Midbrain (tissue), 1 donor: ENCODE data around the gene ZC3H10.
"Not testable (repeated sequence)": the region's sequence is repeated elsewhere in the genome, so short reads cannot be mapped to it uniquely, and the experiment has no call there.

ENCODE experiments used
- DNase-seq: peaks from one replicate; lab custom pipeline; 2025; lab: John Stamatoyannopoulos, UW

ZC3H10 gene

DNA sequence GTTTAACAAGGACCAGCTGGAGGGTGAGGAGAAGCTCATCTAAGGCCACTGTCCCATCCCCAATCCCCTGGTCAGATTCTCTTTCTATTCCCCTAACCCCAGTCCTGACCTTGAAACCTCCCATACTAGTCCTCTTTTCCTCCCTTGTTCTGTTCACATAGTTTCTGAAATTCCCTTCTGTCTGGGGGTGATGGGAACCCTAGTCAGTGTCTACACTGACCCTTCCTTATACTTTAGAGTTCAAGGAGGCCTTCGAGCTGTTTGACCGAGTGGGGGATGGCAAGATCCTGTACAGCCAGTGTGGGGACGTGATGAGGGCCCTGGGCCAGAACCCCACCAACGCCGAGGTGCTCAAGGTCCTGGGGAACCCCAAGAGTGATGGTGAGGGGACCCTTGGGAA, 36.8 kb downstream of the ZC3H10 start:
- DNase-seq, result no peak

DNA sequence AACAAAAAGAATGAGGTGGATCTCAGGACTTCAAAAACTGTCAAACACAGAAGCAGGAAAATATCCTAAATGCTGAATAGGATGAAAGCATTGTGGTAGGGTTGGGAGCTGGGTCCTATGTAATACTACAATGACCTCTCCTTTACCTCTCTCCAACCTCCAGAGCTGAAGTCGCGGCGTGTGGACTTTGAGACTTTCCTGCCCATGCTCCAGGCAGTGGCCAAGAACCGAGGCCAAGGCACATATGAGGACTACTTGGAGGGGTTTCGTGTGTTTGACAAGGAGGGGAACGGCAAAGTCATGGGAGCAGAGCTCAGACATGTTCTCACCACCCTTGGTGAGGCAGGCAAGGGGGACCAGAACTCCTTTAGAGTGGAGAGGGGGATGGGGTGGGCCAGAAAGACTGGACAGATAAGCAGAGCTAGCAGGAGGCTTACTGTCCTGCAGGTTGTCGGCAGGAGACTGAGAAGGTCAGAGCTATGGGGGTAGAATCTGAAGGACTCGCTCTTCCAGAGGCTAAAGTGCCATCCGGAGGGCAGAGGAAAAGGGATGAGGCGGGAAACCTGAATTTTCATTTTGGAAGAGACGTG, 37.3 kb downstream of the ZC3H10 start:
- DNase-seq, result no peak

DNA sequence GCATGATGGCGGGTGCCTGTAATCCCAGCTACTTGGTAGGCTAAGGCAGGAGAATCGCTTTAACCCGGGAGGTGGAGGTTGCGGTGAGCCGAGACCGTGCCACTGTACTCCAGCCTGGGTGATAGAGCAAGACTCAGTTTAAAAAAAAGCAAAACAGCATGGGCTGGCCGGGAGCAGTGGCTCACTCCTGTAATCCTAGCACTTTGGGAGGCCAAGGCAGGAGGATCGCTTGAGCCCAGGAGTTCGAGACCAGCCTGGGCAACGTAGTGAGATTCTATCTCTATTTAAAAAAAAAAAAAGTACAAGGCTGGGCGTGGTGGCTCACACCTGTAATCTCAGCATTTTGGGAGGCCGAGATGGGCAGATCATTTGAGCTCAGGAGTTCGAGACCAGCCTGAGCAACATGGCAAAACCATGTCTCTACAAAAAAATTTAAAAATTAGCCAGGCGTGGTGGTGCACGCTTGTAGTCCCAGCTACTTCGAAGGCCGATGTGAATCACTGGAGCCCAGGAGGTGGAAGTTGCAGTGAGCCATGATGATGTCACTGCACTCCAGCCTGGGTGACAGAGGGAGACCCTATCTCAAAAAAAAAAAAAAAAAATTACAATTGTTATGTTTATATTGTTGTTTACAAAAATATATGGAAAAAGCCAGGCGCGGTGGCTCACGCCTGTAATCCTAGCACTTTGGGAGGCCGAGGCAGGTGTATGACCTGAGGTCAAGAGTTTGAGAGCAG, 38.6 kb downstream of the ZC3H10 start:
- DNase-seq, result not testable (repeated sequence)

DNA sequence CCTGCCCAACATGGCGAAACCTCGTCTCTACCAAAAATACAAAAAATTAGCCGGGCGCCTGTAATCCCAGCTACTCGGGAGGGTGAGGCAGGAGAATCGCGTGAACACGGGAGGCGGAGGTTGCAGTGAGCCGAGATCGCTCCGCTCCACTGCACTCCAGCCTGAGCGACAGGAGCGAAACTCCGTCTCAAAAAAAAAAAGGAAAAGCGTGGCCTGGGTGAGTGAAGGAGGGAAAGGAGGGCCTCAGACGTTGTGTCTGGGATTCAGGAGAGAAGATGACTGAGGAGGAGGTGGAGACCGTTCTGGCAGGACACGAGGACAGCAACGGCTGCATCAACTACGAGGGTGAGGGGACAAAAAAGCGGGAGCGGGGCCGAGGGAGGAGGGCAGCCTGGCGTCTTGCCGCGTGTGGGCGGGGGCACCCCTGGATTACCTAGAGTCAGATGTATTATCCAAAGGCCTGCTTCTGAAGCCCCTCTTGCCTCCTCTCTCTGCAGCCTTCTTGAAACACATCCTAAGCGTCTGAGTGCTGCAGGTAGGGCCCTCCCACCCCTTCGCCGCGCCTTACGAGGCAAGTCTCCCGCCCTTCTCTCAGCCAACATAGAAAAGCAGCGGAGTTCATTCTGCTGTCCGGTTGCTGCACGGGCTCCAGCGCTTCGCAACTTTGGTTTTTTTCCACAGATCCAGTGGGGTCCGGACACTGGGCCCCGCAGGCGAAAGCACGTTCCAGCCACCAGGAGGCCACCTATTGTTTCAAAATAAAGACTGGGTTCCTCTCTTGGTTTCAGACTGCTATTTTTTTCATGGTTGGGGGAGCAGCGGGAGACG, 39.3 kb downstream of the ZC3H10 start:
- DNase-seq, result peak; percentile 70

DNA sequence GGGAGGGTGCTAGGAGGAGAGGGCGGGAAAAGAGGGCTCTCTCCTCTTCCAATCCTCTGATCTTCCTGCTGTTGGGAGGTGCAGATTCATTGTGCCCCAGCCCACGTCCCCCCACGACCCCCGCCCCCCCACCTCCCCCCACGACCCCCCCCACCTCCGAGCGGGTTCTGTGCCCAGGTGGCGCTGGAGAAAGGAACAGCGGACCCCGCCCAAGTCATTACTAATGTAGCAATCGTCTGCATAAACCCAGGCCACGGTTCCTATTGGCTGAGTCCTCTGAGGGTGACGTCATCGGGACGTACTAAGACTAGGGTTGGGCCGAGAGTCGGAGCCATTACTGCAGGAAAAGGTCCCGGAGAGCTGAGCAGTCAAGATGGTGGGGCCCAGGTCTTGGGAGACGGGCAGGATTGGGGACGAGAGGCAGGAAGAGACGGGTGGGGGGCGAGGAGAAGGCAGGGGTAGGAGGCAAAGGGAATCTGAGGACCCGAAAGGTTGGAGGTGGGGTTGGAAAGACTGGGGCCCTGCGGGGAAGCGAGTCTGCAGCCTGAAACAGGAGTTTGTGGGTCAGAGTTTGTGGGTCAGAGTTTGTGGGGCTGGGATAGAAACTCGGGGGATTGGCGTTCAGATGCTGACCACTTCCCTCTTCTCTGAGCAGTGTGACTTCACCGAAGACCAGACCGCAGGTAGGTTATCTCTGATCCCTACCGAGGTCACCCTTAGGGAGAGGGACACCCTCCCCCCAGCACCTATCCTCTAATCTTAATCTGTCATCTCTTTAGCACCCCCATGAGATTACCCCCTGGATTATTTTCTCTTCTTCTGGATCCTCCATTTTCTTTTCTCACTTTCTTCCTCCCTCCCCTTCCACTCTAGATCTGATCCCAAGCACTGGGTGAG, 40.2 kb downstream of the ZC3H10 start, which contains the start of gene MYL6:
Gene MYL6, plus strand, starts transcription at position 331 of the 897 bp plus-strand sequence. Its CDS starts 43 bp downstream, at position 374.
- DNase-seq, result peak; percentile 98

DNA sequence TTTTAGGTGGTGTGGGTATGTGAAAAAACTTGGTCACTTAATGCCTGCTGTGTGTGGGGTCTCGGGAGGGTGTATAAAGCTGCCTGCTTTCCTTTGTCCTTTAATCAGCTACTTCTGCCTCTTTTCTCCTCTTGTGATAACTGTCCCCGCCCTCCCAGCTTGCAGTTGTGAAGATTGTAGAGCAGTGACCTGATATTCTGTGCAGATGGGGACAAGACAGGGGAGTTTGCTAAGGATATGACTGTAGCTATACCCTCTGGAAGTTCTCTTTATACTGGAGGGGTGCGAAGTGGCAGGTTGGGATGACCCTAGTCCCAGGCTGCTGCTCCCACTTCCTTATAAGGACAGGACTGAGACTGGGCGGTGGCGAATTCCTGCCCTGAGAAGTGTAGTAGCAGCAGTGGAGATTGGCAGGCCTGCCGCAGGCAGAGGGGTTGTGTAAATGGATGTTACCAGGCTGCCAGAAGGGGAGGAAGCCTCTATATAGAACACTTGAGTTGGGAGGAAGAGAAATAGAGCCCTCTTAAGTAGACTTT, 40.9 kb downstream of the ZC3H10 start:
- peak; percentile 28 for DNase-seq

DNA sequence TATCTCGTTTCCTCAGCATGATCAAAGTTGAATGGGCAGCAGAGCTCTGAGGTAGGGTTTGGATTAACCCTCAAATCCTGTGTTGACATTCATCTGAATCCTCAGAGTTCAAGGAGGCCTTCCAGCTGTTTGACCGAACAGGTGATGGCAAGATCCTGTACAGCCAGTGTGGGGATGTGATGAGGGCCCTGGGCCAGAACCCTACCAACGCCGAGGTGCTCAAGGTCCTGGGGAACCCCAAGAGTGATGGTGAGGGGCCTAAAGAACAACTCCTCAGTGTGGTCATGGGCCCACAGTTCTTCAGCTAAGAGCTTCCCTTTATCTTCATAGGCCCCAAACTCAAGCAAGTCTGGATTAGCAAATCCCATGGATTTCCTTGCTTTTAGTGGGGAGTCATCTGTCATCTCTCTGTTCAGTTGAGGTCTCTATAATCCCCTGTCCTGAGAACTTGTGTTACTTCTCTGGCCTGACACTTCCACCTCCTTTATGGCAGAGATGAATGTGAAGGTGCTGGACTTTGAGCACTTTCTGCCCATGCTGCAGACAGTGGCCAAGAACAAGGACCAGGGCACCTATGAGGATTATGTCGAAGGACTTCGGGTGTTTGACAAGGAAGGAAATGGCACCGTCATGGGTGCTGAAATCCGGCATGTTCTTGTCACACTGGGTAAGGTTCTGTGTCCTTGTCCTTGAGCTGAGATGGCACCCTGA, 41.6 kb downstream of the ZC3H10 start:
- DNase-seq, result no peak

DNA sequence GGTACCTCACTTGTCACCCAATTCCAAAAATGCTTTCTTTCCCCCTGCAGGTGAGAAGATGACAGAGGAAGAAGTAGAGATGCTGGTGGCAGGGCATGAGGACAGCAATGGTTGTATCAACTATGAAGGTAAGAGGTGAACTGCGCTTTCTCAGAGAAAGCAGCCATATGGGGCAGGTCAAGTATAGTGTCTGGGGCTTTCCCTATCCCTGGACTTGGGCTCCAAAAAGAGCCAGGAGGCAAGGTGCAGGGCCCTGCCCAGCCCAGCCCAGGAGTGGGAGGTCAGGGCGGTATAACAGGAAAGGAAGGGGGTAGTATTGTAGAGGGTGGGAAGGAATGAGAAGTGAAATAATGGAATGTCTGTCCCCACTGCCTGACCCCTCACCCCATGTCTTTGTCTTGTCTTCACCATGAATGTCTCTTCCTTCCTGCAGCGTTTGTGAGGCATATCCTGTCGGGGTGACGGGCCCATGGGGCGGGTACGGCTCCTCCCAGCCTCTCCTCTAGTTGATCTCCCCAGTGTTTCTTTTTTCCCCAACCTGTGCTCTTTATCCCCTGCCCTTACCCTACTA, 42.2 kb downstream of the ZC3H10 start:
- DNase-seq, result no peak

DNA sequence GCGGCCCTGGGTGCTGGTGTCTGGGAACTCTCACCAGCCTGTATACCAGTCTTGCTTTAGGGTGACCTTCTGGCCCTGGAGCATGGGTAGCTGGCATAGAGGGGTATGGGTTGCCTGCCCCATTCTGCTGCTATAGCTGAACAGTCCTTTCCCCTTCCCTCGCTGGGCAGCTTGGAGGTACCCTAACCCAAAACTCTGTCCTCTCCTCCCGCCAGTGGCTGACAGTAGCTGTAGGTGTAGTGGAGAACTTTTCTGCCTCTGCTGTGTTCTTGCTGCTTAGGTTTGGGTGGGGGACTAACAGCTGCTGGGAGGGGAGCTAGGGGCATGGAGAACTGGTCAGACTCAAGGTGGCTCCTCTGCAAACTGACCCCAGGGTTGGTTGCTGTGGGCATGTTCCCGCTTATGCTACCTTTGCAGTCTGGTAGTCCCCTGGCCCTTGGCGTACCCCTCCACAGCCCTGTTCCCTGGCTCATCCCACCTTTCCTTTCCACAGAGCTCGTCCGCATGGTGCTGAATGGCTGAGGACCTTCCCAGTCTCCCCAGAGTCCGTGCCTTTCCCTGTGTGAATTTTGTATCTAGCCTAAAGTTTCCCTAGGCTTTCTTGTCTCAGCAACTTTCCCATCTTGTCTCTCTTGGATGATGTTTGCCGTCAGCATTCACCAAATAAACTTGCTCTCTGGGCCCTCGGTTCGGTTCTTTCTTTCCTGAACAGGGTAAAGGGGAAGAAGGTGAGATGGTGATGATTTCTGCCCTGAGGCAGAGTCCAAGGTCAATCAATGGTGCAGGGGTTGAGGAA, 43.0 kb downstream of the ZC3H10 start:
- no peak for DNase-seq

DNA sequence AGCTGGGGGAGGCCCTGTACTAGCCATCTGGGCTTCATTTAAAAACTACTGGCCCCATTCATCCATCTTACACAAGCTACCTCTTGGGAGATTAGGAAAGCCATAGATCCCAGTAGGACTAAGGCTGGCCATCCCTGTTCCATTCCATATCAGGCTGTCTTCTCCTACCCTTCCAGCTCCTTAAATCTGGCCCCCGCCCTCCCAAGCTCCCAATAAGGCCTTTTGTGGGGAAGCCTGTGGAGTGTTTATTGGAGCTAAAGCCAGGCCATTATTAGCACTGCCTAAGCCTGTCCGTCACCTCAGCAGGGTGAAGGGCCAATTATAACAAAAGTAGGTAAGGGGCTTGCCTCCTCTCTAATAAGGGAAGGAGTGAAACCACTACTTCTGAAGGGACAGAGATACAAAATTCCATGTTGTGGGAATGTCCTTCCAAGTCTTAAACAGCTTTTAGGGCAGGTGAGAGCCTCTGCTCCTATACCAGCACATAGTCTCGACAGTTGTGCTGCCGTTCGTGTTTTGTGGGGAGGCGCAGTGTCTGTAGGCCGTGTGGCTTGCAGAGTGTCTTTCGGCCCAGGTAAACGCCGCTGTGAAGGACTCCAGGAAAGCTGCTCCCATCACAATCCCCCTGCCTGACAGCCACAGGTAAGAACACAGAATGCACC, 43.8 kb downstream of the ZC3H10 start:
- no peak for DNase-seq

DNA sequence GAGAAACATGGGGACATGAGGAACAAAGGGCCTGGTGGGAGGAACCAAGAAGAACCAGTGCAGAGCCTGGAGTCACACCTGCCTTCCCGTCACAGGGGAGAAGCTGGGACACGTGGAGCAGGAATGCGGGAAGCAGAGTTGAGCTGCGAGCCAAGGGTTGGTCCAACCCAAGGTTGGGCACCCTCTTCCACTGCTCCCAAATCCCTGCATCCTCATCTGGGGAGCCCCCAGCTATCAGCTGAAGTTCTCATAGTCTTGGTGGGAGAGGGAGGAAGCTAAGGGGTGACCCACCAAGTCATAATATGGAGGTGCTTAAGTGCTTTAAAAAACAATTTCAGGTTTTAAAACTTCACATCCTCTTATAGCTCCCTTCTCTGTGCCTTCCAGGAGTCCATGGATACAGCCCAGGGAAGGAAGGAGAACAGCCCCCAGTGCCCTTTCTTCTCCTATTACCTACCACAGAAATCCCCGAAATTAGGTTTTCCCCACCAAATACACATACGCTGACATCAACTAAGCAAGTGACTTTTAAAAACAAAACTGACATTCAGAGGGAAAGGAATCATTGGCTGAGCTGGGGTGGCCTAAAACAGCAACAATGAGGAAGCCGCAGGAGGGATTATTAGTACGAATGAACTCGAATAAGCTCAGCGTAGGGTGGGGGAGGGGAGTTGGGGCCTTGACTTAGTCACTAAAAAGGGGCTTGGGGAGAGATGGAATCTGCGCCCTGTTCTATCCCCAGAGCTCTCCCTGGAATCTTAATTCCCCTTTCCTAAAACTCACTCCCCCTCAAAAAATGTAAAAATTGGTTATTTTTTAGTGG, 44.6 kb downstream of the ZC3H10 start:
- no peak for DNase-seq

DNA sequence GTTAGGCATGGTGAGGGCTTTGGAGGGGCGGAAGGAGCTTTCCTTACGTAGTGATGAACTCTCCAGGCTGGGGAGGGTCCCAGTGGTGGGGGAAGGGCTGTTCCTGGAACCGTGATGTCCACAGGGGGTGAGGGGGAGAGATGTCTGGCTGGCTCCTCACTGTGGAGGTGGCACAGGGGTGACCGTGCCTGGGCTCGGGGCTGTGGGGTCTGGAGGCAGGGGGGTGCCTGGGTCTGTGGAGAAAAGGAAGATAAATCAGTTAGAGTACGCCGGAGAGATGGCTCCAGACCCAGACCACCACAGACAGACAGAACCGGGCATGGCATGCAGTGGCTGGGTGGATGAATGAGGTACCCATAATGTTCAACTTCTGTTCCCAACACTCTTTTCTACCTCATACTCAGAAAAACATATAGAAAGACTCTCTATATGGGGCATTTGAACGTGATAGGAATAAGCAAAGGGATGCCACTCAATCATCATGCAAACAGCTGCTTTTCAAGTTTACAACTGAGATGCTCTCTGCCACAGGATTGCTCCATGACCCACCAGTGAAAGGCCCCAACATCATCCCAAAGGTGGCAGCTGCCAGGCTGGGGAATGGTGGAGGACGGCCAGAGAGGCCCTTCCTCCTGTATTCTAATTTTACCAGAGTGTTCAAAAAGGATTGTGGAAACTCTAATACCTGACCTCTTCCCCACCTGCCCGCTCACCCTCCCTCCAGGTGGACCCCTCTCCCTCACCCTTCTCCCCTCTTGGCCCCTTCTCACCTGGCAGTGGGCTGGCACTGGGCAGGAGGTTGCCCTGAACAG, 45.7 kb downstream of the ZC3H10 start:
- no peak for DNase-seq

DNA sequence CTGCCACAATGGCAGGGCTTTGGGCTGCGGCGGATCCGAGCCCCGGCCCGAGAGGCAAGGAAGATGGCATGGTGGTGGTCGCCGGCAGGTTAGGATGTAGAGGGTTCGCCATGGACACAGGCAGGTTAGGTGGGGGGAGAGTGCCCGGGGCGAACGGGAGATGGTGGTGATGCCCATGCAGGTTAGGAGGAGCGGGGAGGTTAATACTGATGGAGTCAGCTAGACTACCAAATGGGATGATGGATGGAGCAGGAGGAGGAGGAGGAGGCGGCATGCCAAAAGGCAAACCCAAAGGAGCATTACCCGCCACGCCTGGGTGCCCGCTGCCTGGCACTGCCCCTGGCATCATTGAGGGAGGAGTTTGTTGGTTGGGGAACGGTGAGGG, 46.3 kb downstream of the ZC3H10 start:
- no peak for DNase-seq

DNA sequence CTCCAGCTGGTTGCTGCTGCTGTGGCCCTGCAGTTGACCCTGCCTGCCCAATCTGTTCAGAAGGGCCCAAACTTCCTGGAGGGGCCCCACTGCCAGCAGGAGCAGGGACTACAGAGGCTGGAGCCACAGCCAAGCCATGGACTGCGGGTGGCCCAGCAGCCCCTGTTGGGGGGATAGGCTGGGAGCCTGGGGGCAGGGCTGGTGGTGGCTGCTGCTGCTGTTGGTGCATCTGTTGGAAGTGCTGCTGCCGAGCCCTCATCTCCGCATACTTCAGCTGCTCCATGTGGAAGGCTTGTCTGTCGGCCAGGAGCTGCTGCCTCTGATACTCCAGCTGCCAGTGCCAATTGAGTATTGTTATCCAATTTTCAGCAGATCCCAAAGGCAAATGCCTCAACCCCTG, 47.3 kb downstream of the ZC3H10 start:
- no peak for DNase-seq

DNA sequence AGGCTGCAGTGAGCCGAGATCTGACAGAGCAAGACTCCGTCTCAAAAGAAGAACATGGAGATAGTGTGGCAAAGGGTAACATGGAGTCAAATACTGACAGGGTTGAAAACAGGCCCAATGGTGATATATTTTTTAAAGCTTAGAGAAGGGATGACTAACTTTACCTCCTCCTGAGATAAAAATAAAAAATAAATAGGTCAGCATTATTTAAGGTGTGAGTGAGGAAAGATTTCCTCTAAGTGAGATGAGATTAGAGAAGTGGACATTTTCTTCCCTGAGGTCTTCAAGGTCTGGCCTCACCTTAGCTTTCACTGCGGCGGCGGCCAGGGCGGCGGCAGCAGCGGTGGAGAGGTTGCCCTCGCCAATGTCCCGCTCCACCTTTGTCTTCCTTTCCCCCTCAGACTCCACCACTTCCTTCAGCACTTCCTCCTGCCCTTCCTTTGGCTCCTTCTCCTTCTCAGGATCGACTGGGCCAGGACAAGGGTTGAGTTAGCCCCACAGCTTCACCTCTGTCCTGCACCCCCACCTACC, 51.2 kb downstream of the ZC3H10 start:
- DNase-seq, result no peak

DNA sequence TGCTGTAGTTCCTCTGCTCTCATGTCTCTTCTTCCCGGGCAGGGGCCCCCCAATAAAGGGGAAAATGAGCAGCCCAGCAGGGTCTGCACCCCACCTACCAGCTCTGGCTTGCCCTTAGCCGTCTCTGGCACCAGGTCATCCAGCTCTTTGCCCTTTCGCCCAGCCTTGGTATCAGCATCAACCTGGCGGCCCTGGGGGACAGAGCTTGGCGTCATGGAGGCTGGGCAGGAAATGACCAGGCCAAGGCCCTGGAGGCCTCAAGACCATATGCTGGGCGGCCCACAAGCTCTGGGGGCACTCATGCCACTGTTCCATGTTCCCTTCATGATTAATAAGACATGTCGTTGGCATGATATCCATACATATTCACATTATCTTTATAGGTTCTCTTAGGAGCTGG, 54.8 kb downstream of the ZC3H10 start:
- no peak for DNase-seq
